HG03064 (cell line): Measurements from ENCODE around the gene ENO1.

Source experiments
- ATAC-seq: cut with Tn5 transposase; IDR thresholded peaks from one replicate; pipeline ENCODE4 v1.9.1; 2021; ENCODE audit warnings: low read depth; ENCODE audit not compliant: unreplicated experiment

Gene ENO1

DNA sequence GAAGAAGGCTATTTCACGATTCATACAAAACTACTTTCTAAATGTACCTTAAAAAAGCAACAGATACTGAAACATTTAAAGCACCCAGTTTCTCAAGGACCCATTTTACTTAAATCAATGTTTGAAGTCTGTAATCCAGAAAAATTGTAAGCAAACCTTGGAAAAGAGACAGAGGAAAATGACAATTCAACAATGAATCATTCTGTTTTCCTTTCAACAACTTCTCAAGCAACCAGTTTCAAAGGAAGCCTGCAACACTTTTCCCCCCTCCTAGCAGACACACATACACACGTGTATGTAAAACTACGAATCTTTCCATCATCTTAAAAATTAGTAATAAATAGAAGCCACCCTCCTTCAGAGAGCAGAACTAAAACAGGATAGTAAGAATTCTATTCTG is 62.2 kb downstream of the ENO1 start:
- ATAC-seq, result no peak

DNA sequence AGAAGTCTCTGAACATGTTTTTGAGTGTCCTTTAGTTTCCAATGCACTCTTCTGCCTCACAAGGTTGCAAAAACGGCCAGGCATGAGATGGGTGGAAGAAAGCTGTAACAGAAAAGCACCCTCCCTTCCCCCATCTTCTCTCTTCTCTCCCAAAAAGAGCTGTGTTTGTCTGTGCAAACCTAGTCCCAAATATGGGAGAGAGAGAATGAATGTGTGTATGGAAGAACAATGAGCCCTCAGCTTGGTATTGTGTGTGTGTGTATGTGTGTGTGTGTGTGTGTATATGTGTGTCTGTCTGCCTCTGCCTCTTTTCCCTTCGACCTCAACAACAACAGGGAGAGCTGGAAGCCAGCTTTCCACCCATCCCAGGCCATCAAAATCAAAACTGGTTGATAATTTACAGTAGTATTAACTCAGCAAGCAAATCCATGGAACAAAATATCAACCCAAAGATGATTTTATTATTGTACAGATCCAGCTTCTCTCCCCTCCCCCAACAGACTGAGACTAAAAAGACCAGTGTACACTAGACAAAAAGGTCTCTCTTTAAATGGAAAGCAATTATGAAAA is 62.8 kb downstream of the ENO1 start:
- no peak for ATAC-seq

DNA sequence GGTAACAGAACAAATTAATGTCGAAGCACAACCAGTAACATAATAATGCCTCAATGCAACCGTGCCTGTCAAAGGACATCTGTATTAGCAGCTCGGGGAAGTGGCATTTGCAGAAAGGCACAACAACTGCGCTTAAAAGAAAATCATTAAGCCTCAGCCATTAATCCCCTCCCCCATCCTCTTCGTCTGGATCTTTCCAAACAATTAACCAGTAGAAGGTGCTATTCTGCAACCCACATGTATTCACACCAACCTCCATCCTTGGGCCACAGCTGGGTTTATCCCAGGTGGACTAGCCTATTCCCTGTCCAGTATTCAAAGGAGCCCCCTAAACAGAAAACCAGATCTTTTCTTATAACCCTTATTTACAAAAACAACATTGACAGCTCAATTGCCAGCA is 63.6 kb downstream of the ENO1 start:
- ATAC-seq, result no peak

DNA sequence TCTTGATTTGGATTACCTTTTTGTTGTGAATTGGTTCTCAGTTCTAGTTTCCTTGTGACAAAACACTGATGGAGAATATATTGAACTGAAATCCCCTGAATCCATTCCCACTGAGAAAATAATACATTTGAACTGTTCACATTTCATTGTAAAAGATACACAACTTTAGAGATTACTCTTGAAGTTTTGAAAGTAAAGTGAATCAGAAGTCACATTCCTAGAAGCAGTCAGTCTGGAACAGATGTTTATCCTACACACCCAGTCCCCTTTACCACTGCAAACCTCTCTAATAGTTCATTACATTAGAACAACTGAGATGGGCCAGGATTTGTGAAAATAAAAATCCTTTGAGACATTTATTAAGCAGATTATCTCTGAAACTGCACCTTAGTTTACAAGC is 64.5 kb downstream of the ENO1 start:
- ATAC-seq, result no peak

DNA sequence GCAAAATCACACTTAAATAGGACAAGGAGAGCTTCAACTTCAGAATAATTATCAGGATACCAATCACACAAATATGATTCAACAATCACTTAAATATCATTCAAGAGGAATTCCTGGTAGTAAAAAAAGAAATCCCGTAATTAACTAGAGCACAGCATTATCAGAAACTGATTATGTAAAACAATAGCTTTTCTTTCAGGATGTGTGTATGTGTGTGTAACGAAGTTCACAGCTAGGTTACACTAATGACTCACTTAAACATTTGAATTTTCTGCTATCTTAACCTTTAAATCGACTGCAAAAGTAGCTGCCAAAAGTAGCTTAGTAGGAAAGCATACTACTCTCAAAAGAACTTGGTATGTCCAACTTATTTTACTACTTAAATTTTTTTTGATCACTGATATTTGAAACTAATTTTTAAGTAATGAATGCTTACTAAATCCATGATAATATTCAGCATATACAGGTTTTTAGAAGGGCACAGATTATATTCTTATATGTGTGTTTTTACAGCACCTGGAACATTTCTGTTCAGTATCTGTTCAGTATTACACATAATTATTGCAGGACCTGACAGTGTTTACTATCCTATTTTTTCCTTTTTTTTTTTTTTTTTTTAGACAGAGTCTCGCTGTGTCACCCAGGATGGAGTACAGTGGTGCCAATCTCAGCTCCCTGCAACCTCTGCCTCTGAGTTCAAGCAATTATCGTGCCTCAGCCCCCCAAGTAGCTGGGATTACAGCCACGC is 65.3 kb downstream of the ENO1 start:
- ATAC-seq, result no peak

DNA sequence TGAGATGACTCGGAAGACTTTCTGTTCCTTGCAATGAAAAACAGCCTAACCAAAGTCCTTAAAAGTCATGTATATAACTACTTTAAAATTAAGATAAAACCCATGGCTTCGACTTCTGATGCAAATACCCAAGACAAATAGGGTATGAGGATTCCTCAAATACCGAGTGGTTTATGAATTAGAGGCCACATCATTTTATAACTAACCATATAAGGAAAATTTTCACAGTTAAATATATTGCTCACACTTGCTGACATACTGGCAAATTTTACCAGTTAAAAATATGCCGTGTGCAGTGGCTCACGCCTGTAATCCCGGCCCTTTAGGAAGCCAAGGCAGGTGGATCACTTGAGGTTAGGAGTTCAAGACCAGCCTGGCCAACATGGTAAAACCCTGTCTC is 66.4 kb downstream of the ENO1 start:
- no peak for ATAC-seq
